HG03442 (cell line): ENCODE results near the gene KIAA1614.

ENCODE experiments used
- ATAC-seq: cut with Tn5 transposase; IDR thresholded peaks from one replicate; pipeline ENCODE4 v1.9.1; 2021; ENCODE audit warnings: mild to moderate bottlenecking, moderate library complexity; ENCODE audit not compliant: unreplicated experiment

The KIAA1614 gene

DNA sequence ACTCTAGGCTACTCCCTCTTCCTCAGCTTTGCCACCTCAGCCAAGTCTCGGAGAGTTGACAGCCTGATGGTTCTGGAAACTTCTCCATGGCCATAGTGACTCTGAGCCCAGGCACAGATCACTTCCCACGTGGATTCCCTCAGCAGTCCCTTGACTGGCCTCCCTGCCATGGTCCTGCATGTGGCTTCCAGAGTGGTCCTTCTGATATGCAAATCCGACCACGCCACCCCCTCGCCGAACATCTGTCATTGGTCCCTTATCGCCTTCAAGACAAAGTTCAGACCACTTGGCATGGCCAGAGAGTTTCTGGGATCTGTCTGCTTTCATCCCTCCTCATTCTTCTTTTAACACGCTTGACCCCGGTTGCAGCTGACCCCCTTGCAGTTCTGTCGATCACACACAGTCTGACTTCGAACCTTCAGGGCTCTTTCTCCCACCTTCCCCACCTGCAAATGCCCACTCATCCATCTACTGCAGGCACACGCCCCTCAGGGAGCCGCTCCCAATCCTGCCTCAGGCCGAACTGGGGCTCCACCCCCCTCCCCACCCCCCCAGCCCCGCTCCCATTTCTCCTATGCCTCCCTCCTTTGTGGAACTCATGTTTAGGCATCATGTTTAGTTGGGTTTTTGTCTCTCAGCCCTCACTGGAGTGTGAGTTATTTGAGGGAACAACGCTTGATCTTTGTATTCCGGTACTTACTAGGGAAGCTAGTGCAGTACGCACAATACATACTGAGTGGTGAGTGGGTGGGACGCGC lies 29.0 kb downstream of the KIAA1614 start:
- ATAC-seq: no peak

DNA sequence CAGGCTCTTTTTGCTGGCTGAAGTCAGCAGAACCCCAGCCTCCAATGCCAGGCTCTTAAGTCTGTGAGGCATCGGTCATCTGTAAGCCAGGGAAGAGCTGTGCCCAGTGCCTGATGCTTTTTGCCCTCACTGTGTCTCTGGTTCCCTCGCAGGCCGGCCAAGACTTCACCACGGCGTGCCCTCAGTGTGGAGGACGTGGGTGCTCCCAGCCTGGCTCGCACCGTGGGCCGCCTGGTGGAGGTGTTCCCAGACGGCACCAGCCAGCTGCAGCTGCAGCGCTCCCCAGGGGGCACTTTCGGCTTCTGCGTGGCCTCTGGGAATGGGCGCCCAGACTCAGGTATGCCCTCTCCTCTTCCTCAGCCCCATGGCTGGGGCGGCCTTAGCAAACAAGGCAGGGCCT lies 32.5 kb downstream of the KIAA1614 start:
- ATAC-seq: no peak

DNA sequence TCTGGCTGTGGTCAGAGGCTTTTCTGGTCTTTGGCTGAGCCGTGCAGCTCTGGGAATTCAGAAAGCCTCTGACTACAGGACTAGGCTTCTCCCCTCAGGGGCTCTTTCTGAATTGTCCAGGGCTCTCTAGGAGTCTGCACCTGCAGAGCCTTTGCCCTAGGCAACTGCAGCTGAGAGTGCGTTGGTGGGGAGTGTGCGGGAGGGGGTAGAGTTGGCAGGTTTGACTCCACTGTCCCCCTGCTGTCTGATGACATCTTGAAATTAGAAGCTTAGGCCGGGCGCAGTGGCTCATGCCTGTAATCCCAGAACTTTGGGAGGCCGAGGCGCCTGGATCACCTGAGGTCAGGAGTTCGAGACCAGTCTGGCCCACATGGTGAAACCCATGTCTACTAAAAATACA lies 32.9 kb downstream of the KIAA1614 start:
- ATAC-seq: no peak

DNA sequence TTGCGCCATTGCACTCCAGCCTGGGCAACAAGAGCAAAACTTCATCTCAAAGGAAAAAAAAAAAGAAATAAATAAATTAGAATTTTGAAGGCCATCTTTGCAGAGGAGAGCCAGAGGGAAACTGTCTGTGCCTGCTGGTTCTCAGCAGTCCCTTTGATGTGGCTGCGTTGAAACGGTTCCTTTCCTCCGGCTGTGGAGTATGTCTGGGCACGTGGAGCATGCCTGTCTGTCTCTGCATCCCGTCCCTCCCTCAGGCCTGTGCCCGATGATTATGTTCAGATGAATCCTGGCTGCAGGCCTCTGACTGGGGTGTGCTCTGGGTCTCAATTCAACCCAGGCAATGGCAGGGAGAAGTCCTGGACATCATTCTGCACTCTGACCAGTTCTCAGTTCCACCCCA lies 33.4 kb downstream of the KIAA1614 start:
- no peak for ATAC-seq

DNA sequence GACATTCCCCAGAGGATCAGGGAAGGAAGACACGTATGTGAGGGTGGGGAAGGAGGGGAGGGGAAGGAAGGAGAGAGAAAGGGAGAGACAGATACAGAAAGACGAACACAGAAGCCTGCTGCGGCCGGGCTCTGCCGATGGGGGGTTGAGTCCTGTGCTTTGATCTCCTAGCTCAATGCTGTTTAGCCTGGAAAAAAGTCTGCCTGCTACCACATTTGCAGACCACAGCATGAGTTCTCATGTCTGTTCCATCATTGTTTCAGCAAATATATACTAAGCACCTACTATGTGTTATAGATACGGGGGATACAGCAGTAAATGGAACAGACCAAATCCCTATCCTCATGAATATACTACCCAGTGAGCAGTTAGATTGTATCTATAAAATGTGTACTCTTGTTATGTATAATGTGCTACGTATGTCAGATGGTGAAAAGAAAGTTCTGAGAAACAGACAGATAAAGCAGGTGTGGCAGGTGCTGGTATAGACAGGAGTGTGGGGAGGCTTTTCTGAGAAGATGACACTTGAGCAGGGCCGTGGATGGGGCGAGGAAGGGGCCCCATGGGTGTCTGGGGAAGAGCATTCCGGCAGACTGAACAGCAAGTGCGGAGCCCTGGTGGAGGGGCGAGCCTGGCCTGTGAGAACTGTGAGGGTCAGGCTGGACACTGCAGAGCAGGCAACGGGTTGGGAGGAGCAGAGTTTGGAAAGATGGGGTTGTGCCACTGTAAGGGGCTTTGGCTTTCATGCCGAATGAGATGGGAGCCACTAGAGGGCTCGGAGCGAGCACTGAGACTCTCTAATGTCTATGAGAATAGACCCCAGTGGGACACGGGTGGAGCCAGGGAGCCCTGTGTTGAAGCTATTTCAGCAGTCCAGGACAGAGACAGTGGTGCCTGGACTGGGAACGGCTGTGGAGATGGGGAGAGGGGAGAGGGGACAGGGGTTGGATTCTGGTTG lies 34.1 kb downstream of the KIAA1614 start:
- no peak for ATAC-seq

DNA sequence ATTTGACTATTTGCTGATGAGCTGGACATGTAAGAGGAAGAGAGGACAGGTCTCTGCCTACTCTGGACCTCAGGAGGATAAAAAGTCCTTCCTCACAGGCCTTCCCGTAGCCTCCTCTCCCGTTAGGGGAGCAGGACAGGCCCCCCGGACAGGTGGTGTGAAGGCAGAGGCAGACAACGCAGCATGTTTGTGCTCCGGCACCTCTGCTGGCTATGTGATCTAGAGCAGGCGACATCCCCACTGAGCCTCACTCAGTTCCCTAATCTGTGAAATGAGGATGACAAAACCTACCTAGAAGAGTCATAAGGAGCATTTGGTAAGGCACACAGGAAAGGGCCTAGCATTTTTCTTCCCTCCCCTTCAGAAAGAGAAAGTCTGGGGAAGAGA lies 34.8 kb downstream of the KIAA1614 start:
- ATAC-seq: no peak

DNA sequence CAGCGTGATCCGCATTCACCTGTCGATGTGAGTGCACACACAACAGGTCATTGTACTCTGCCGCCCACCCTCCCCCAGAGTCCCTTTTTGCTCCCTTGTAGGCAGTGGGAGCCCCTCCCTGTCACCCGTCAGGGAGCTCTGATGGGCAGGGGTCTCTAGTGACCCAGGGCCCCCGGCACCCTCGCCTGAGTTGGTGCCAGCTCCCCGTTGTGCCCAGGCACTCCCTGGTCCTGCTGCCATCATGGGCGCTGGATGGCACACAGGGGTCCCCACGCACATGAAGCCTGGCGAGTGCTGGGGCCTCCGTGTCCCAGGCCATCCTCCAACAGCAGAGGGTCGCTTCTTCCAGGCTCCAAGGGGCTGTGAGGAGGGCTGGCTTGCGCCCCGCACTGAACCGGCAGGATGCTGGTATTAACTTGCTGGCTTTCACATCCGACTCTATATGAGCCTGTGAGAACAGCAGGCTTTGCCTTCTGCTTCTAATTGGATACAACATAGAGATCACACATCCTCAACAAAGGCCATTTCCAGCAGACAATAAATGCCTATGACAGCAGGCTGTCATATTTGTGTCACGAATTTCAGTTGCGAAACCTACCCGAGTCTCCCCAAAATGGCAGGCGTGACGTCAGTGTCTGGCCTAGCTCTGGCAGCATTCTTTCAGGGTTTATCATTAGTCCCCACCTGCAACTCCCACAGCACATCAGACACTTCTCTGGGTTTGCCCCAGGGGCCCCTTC lies 35.4 kb downstream of the KIAA1614 start:
- ATAC-seq: no peak

DNA sequence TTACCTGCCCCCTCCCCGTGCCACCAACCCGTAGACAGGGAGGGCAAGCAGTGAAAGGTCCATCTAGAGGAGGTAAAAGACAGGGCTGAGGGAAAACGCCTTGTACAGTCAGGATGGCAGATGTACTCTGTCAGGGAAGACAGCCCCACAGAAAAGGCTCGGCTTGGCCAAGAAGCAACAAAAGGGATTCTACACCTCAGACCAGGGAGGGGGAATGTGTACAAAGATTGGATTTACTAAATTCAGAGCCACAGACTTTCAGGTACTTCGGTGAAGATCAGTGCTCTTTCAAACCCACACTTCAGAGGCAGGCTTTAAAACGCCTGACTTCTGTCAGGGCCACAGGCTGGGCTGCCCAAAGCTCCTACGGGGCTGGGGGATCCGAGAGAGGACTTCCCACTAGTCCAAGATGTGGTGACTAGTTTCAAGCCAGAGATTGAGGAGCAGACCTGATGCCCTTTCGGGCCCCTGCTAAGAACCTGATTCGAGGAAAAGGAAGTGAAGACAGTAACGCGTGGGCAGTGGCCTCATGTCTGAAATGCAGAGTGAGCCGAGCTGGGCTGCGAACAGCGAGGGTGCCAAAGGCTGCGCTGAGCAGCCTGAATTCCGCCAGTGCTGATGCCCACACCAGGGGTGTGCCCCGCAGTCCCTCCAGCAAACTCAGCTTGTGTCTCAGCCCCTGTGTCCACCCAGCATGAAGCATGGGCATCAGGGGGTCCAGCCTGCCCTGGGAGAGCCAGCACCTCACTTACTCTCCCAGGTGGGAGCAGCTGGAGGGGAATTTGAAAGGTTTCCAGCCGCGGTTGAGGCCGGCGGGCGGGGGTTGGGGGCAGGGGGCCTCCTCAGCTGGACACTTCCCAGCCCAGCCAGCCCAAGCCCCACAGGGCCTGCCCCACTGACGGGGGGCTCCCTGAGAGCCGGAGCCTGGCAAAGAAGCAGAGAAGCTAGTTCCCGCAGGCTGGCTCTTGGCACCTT lies 36.2 kb downstream of the KIAA1614 start:
- no peak for ATAC-seq

DNA sequence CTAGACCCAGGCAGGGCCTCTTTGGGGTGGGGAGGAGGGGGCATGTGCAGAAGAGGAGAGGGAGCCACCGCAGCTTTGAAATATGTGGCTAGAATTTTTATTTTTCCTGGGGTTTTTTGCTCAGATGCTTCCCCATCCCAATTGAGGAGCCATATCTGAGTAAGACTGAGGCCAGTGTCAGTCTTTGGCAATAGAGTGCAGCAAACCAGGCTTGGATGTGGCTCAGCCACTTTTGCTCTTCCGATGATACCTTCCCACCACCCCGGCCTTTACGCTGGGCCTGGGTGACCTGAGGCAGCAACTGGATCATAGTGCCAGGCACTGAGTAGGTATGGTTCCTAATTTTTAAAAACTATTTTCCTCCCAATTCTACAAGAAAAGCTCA lies 36.9 kb downstream of the KIAA1614 start:
- no peak for ATAC-seq

DNA sequence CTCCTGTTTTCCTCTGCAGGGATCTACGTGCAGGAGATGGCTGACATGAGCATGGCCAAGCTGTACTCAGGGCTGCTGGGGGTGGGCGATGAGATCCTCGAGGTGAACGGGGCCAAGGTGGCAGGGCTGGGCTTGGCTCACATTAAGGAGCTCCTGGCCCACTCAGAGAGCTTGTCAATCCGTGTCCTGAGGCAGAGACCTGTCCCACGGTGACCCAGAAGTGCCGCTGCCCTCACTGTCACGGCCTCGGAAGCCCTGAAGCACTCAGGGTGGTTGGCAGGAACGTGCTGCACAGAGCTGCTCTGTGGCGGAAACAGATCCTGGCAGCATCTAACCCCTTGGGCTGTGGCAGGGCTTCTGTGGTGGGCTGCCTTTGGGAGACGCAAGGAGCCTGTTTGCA lies 37.6 kb downstream of the KIAA1614 start:
- no peak for ATAC-seq

DNA sequence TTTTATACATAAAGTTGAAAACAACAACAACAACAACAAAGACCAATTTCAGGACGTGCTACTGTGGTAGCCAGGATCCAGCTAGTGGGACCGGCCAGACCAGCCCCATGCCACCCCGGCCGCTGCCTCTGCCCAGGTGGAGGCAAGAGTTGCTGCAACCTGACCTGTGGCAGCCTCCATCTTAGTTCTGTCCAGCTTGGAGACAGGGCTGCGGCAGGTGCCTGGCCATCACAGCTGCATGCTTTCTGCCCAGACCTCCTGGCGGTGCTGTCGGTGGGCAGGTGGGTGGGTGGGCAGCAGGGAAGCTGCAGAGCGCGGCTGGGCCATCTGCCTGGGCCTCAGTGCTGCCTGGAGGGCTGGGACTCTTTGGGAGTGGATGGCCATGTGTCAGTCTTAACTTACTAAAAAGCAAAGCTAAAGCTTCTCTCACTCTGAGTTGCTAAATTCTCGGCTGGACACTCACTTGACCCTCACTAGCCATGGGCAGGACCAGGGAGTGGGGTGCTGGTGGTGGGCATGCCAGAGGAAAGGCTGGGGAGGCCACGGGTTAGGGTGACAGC lies 38.6 kb downstream of the KIAA1614 start:
- ATAC-seq: no peak

DNA sequence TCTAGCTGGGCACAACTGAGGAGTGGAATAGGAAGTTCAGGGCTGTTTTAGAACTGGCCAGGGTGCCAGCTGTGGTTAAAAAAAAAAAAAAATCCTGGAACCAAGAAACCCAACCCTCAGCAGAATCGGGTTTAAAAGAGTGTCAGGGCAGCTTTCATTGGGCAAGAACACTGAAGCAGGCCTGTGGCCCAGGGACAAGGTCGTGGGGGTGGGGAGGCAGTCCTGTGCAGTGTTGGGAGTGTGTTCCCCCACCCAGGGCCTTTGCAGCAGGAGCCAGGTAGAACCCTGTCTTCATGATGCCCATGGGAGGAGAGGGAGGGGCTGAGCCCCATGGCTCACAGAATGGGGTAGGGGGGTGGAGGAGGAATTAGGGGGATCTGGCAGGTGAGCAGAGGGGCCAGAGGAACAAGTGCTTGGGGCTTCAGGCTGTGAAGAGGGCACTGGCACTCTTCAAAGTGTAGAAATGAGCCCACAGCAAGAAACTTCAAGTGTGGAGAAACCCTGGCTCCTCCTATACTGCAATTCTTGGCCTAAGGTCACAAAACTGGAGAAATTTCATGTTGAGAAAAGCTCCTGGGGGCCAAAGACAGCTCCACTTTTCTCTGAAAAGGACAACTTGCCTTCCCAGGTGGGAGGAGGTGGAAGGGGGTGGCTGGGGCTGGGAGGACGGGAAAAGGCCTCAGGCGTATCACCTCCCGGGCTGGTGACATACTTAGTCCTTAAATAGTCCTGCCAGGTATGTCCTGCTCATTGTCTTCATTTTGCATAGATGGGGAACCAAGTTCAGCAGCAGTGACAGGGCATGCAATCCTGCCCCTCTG lies 39.3 kb downstream of the KIAA1614 start:
- ATAC-seq: no peak

DNA sequence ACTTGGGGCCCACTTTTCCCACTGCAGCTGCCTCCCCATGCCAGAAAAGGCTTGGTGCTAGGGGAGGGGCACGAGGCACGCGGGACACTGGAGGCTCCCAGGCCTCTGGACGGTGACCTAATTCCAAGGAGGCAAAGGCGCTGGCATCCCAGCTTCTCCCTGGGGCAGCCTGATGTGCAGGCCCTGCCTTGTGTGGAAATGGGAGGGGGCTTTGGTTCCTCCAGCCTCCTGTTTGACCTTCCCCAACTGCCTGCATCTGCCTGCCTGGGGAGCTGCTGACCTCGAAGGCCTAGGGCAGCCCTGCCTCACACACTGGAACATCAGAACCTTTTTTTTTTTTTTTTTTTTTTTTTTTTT lies 39.9 kb downstream of the KIAA1614 start:
- ATAC-seq: no peak

DNA sequence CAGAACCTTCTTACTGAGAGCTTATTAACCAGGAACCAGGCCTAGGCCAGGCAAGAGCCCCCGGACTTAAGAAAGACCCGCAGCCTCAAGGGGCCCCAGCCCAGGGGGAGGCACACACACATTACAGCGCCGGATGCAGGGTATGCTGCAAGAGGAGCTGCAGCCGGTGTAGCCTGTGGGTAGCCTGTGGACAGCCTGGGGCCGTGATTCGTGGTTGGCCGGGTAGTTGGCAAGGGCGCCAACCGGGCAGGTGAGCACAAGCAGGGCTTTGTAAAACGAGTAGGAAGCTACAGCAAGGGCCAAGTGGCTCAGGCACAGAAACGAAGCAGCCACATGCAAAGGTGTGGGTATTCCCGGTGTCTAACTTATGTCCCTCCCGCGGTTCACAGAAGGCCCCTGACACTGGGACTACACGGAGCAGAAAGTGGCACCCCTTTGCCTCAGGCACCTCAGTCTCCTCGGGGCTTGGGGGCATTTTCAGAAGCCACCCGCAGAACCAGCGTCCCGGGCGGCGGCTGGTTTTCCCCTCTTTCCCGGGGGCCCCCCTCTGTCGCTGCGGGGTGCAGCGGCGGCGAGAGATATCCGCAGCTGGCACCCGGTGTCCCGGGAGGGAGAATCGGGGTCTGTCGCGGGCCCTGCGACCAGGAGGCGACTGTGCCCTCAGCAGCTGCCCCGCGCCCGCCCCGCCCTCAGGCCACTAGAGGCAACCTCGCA lies 40.8 kb downstream of the KIAA1614 start:
- ATAC-seq: peak; percentile 33

DNA sequence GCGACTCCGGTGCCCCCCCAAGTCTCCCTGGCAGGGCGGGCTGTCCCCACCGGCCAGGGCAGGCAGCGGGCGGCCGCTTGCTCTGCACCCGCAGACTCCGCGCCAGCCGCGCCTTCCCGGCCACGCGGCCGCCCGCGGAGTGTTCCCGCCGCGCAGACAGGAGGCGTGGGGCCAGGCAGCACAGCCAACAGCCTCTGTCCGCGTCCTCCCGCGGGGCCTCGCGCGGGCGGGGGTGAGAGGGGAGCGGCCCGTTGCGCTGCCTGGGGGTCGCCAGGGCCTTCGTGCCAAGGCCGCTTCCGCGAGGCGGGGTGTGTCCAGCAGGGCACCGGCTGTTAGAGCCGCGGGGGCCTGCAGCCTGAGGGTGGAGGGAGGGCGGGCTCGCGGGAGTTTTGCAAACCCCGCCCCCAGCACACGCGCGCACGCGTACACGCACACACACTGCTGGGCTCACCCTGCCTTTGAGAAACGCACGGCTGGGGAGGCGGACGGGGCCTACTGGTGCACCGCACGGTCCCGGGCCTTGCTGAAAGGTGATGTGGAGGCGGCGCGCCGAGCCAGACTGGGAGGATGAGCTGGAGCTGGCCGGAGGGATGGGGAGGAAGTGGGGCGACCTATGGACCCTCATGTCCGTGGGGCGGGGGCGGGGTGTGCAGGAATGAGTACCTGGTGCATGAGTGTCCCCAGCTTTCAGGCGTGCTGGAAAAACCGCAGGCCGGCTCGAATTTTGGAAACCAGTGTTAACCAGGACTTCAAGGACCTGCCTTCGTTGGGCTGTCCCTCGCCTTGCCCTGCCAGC lies 41.5 kb downstream of the KIAA1614 start:
- peak; percentile 62 for ATAC-seq

DNA sequence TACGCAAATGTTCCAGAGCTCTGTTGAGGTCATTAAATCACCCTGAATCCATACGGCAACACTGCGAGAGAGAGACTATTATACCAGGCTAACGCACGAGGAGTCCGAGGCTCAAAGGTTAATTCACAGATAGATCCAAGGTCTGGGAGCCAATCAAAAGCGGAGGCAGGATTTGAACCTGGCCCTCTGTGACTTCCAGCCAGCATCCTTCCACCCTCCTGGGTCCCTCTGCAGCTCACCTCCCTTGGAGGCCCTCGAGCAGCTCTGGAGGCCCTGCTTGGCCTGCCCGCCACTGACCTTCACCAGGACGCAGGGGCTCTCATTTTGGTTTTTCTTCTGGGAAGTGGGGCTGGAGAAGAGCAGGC lies 42.1 kb downstream of the KIAA1614 start:
- ATAC-seq: no peak

DNA sequence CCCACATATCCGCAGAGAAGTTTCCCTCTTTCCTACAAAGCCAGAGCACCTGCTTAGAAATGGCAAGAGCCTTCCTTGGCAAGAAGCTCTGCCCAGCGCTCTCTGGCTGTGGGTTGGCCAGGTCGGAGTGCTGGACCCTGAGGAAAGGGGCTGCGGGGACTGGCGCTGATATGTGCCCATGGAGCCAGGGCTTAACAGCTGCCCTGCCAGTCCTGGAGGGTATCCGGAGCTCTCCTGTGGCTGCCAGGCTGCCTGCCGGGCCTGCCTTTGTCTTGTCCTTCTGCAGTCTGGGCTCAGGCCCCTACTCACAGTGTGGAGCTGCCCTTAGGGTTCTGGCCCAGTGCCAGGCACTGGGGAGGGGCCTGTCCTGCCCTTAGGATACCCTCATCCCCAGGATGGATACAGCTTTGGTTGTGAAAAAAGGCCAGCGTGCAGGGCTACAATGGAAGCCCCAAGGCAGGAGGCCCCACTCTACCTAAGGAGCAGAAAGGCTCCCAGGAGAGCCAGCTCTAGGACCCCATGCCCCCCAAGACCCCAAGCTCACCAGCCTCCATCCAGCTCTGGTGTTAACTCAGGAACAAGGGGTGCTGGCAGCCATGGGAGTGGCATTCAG lies 43.4 kb downstream of the KIAA1614 start:
- no peak for ATAC-seq
